LNCAP (cell line): ENCODE data around the gene LPAR5.

Source experiments
- CTCF ChIP-seq: fragments of 450-650 bp; IDR thresholded peaks from 2 replicates; pipeline ENCODE4 v1.5.1; 2017; ENCODE audit warnings: mild to moderate bottlenecking

The LPAR5 gene

DNA sequence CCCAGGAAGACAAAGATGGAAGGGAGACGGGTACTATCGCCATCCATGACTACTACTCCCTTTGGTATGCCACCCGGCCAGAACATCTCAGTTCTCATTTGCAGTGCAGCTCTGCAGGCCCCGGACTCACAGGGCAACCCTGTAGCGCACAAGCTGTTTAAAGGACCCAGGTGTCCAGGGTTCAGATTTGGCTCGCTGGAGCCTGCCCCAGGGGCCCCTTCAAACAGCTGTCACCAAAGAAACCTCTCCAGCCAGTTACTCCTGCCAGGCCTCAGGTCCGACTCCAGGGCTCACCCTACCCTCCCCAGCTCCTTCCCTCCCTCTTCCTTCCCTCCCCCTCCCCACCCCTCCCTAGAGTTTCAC lies 23.1 kb downstream of the LPAR5 start:
- no peak for TF ChIP-seq CTCF

DNA sequence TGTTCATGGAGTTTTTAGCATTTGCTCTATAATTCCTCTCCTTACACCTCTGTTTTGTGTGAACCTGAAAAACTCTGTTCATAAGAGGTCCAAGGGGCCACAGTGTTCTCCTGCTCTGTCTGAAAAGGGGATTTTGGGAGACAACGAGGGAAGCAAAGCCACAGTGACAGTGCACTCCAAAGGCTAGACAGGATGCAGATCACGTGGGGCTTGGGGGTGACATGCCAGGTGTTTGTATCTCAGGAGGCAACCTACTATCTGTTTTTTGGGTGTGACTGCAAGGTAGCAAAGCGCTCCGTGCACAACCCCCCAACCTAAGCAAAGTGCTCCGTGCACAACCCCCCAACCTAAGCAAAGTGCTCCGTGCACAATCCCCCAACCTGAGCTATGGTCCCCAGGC lies 23.5 kb downstream of the LPAR5 start:
- no peak for TF ChIP-seq CTCF

DNA sequence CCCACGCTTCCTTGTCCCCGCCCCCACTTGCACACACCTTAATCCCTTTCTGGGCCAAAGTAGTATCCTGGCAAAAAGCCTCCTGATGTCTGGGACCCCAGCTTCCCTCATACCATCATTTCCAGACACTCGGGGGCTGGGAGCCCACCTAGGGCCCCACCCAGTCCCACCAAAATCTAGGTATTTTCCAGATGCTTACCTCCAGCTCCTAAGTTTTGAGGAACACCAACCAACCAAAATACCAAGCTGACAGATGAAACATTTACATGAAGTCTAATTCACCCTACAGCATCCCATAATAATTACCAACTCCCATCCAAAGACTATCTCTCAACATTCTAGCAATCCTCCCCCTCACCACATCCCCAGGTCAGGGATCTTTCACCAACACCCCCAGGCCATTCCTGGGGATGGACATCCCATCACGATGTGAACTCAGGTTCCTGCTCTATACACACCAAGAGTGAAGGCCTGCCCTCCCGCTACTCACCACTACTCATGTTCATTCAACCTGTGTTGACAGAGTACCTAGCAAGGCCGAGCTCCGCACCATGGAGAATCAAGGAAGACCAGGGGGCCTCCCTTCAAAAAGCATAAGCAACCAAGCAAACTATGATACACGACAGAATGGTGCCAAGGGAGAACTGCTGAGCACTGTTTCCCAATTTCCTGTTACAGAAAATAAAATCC lies 27.0 kb downstream of the LPAR5 start:
- no peak for TF ChIP-seq CTCF

GRCh38 chr12:6607751-6608591 lies 27.8 kb downstream of the LPAR5 start:
- TF ChIP-seq CTCF = no peak

DNA sequence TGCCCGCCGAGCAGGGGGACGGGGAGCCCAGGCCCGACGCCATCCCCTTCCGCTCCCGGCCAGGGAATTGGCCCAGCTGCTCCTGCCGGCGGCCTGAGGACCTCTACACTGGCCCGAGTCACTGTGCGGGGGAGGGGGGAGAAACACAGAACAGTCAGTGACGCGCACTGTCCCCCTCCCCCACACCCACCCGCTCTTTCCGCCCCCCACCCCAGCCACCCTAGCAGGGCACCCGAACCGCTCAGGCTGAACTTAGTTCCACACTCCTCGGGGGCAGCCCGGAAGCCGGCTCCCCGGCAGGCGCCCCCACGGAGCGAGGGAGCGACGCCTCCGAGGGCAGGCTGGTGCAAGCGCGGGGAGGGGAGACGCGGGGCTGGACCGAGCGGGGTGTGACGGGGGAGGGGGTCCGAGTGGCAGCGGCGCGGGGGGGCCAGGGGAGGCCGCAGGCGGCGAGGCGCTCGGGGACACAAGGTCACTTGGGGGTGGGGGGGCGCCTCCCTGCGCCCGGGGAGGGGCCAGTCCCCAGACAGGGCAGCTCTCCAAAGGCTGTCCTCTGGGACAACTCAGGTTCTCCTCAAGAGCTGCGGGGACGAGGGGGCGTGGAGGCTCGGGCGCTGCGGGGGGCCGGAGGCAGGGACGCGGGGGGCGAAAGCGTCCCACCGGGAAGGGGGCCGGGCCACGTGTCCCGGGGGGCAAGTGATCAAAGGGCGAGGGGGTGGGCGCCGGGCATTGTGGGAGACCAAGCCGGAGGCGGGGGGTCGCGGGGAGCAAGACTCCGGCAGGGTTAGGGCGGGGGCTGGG lies 29.2 kb downstream of the LPAR5 start:
- TF ChIP-seq CTCF = no peak

GRCh38 chr12:6605421-6606330 lies 30.1 kb downstream of the LPAR5 start:
- no peak for TF ChIP-seq CTCF
